Measurements from ENCODE around the gene RANBP3.

GRCh38 chr19:5953680-5954213, 24.2 kb downstream of the RANBP3 start:
- TF ChIP-seq POLR2A (IDR thresholded peaks at IDR 0.05; ENCODE audit: low read length) (no peak), GATA1 (IDR thresholded peaks at IDR 0.05; ENCODE audit: low read depth, low read length) (no peak)
